PC-9 (cell line): ENCODE results near the gene TAAR5. TPM values are rescaled to one million over a fixed set of nuclear protein-coding genes. Genes with fewer than 3 reads are reported as not detected.

Source experiments
- BruUV-seq: library from RNA; stranded (reverse); fragments of 400-500 nt; replicated peaks from 2 replicates; lab custom pipeline; 2021; lab: Mats Ljungman, UMichigan
- CTCF ChIA-PET: fragments of 300-600 bp; sonication (Branson Sonifier 250); formaldehyde crosslinking; loops from one replicate; lab custom pipeline; 2022; ENCODE audit warnings: antibody characterized with exemption; lab: Charles Lee
- POLR2A ChIA-PET: fragments of 300-600 bp; sonication (Branson Sonifier 250); formaldehyde crosslinking; loops from one replicate; lab custom pipeline; 2022; ENCODE audit warnings: antibody characterized with exemption; ENCODE audit not compliant: unreplicated experiment; lab: Charles Lee
- DNase-seq, 2 experiments: peaks; one replicate each; pipeline versions ENCODE4 v3.0.0 to v3.0.0-alpha.2; 2015 to 2022; ENCODE audit warnings: mixed read lengths in 1 of 2
- H2AFZ ChIP-seq: fragments of 200-600 bp; sonication (generic); 2 replicates; pipeline ENCODE4 v1.8.1; 2017; ENCODE audit warnings: antibody characterized with exemption
- H3F3A ChIP-seq: fragments of 200-600 bp; sonication (generic); 2 replicates; pipeline ENCODE4 v1.8.1; 2017; ENCODE audit warnings: antibody characterized with exemption, mild to moderate bottlenecking, low read depth; ENCODE audit not compliant: insufficient read depth
- H3K27ac ChIP-seq: fragments of 200-600 bp; sonication (generic); 2 replicates; pipeline ENCODE4 v1.6.1; 2016; ENCODE audit warnings: mixed run types
- H3K27me3 ChIP-seq: fragments of 200-600 bp; sonication (generic); 2 replicates; pipeline ENCODE4 v1.6.1; 2016; ENCODE audit warnings: low read depth, mixed run types; ENCODE audit not compliant: insufficient read depth
- H3K36me3 ChIP-seq: fragments of 200-600 bp; sonication (generic); 2 replicates; pipeline ENCODE4 v1.6.1; 2016; ENCODE audit warnings: low read depth, mixed run types
- H3K4me1 ChIP-seq: fragments of 200-600 bp; sonication (generic); replicated peaks from 2 replicates; pipeline ENCODE4 v1.6.1; 2016; ENCODE audit warnings: mixed run types; ENCODE audit not compliant: insufficient read depth
- H3K4me2 ChIP-seq: fragments of 200-600 bp; sonication (generic); 2 replicates; pipeline ENCODE4 v1.6.1; 2017; ENCODE audit warnings: mixed run types
- H3K4me3 ChIP-seq: fragments of 200-600 bp; sonication (generic); 2 replicates; pipeline ENCODE4 v1.6.1; 2016; ENCODE audit warnings: mixed run types
- H3K79me2 ChIP-seq: fragments of 200-600 bp; sonication (generic); 2 replicates; pipeline ENCODE4 v1.6.1; 2017; ENCODE audit warnings: low read depth, mixed run types
- H3K9me2 ChIP-seq: fragments of 200-600 bp; sonication (generic); 2 replicates; pipeline ENCODE4 v1.8.1; 2017; ENCODE audit warnings: mild to moderate bottlenecking; ENCODE audit not compliant: insufficient read depth
- H3K9me3 ChIP-seq: fragments of 200-600 bp; sonication (generic); 2 replicates; pipeline ENCODE4 v1.8.1; 2016; ENCODE audit warnings: low read depth; ENCODE audit not compliant: insufficient read depth
- H4K20me1 ChIP-seq: fragments of 200-600 bp; sonication (generic); 2 replicates; pipeline ENCODE4 v1.8.1; 2017; ENCODE audit not compliant: insufficient read depth
- CTCF ChIP-seq: fragments of 200-600 bp; sonication (generic); conservative IDR thresholded peaks from 2 replicates; pipeline ENCODE4 v1.6.1; 2017; ENCODE audit warnings: mixed run types, antibody characterized with exemption, mild to moderate bottlenecking, moderate library complexity
- EZH2 ChIP-seq: fragments of 200-600 bp; sonication (generic); IDR thresholded peaks from 2 replicates; pipeline ENCODE4 v1.8.0; 2017; ENCODE audit warnings: antibody characterized with exemption, low read depth
- intact Hi-C: fragments of 100-400 bp; cut with micrococcal nuclease; formaldehyde crosslinking; loops from one replicate; pipeline ENCODE4 v1.10.0; 2022; ENCODE audit not compliant: unreplicated experiment
- total RNA-seq: library from RNA; stranded (reverse); gene quantifications from 2 replicates; pipeline ENCODE4 v1.2.3, GENCODE V29; 2021

TAAR5 gene
- total RNA-seq, 1 experiment from 2014 or later: not detected

DNA sequence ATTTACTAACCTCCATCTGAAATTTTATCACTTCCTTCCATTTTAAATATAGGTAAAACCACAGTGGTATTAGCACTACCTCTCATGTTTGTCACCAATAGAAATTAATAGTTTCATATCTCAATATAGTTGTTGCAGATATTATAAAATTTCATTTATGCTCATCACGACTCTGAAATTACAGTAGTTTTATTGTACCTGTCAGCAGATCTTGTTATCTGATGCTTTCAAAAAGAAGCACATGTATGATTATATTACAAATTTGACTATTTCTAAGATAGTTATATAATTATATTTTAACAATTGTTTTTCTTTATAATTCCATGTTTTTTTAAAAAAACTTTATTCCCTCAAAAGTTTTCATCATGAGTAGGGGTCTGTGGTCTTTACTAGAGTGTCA is 4.8 kb downstream of the TAAR5 start:
- Histone ChIP-seq H3K4me2 (no peak overlapping the region), H2AFZ (no peak overlapping the region), H3K27ac (no peak overlapping the region), H4K20me1 (no peaks in the 10 kb centered on the region), H3F3A (no peaks in the 10 kb centered on the region), H3K9me2 (no peaks in the 10 kb centered on the region), H3K4me3 (no peak overlapping the region), H3K79me2 (no peaks in the 10 kb centered on the region), H3K27me3 (no peaks in the 10 kb centered on the region), H3K9me3 (no peaks in the 10 kb centered on the region), H3K36me3 (no peaks in the 10 kb centered on the region), H3K4me1 (no peaks in the 10 kb centered on the region)
- ChIA-PET CTCF (no interaction called here), POLR2A (no interaction called here)
- TF ChIP-seq EZH2: no peak
- no peak for TF ChIP-seq CTCF
- intact Hi-C loops: no loop called here
- DNase-seq: no peak
- no TSS peak for BruUV-seq

- H3K4me2 ChIP-seq: no peak overlapping the region
- peaks cover 4% of the 10 kb centered on the region; the same call in 1 of the 2 replicates for H3K9me3 ChIP-seq
- ChIA-PET CTCF (no interaction called here), POLR2A (no interaction called here)
- H3K27me3 ChIP-seq: no peaks in the 10 kb centered on the region
- no peaks in the 10 kb centered on the region for H4K20me1 ChIP-seq
- H3K27ac ChIP-seq: no peak overlapping the region
- no peaks in the 10 kb centered on the region for H3K79me2 ChIP-seq
- TF ChIP-seq CTCF (no peak), EZH2 (no peak)
- no peak for DNase-seq
- H3K4me1 ChIP-seq: no peaks in the 10 kb centered on the region
- BruUV-seq: no TSS peak
- H3K36me3 ChIP-seq: no peaks in the 10 kb centered on the region
- no peaks in the 10 kb centered on the region for H3F3A ChIP-seq
- 0 out of 2 replicates have a peak, but pooled peaks cover 5% of the 10 kb centered on the region for H3K9me2 ChIP-seq
- H3K4me3 ChIP-seq: no peak overlapping the region
- intact Hi-C loops: no loop called here
- H2AFZ ChIP-seq: no peak overlapping the region
Observed at GRCh38 chr6:132571774-132572173, 17.8 kb downstream of the TAAR5 start.

DNA sequence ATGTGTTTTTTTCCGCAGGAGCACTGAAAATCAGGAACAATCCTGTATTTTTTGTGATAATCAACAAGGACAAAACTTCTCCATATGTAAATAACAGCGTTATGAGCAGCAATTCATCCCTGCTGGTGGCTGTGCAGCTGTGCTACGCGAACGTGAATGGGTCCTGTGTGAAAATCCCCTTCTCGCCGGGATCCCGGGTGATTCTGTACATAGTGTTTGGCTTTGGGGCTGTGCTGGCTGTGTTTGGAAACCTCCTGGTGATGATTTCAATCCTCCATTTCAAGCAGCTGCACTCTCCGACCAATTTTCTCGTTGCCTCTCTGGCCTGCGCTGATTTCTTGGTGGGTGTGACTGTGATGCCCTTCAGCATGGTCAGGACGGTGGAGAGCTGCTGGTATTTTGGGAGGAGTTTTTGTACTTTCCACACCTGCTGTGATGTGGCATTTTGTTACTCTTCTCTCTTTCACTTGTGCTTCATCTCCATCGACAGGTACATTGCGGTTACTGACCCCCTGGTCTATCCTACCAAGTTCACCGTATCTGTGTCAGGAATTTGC is 19.2 kb downstream of the TAAR5 start, which contains the start of gene TAAR6:
Gene TAAR6 (plus strand): TSS at position 102 of the 557 bp plus-strand sequence. CDS start 0 bp downstream, at position 102.
- ChIA-PET CTCF (no interaction called here), POLR2A (no interaction called here)
- Histone ChIP-seq H3K4me3 (no peak within 1 kb of the TSS), H3K36me3 (no peaks in the 10 kb centered on the region), H3K4me1 (no peaks in the 10 kb centered on the region), H3F3A (no peaks in the 10 kb centered on the region), H4K20me1 (no peaks in the 10 kb centered on the region), H3K4me2 (no peak within 1 kb of the TSS), H3K79me2 (no peaks in the 10 kb centered on the region), H2AFZ (peak within 1 kb of the TSS; percentile 48; the same call in 1 of the 2 replicates), H3K27me3 (no peaks in the 10 kb centered on the region), H3K9me3 (peaks cover 4% of the 10 kb centered on the region; the same call in 1 of the 2 replicates), H3K9me2 (0 out of 2 replicates have a peak, but pooled peaks cover 5% of the 10 kb centered on the region), H3K27ac (no peak within 1 kb of the TSS)
- DNase-seq: no peak
- no TSS peak for BruUV-seq
- no peak for TF ChIP-seq CTCF
- no peak for TF ChIP-seq EZH2
- intact Hi-C loops: no loop called here
